Measurements from ENCODE around the gene CDK10.
"Not testable (repeated sequence)": the region's sequence is repeated elsewhere in the genome, so short reads cannot be mapped to it uniquely, and the experiment has no call there.

Gene CDK10

DNA sequence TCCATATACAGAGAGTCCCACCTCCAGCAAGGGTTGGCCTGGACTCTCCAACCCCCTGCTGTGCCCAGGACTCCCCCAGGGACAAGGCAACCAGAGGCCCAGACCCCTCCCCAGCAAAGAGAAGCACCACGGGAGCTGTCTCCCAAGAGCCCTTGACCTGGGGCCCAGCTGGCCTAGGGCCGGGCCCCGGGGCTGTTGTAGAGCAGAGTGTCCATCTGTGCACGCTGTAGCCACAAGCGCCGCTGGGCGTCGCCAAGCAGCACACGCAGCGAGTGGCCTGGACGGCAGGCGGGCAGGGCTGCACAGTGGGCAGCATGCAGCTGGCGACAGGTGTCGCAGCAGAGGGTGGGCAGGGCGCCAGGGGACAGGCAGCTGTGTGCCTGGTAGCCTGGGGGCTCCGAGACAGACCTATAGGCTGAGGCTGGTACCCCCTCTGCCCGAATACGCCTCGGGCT lies 10.7 kb downstream of the CDK10 start:
- no peak for FAIRE-seq

- no peak for FAIRE-seq
Measured at GRCh38 chr16:89697616-89698331, 11.3 kb downstream of the CDK10 start.

GRCh38 chr16:89698717-89699116 lies 12.2 kb downstream of the CDK10 start:
- not testable (repeated sequence) for FAIRE-seq

DNA sequence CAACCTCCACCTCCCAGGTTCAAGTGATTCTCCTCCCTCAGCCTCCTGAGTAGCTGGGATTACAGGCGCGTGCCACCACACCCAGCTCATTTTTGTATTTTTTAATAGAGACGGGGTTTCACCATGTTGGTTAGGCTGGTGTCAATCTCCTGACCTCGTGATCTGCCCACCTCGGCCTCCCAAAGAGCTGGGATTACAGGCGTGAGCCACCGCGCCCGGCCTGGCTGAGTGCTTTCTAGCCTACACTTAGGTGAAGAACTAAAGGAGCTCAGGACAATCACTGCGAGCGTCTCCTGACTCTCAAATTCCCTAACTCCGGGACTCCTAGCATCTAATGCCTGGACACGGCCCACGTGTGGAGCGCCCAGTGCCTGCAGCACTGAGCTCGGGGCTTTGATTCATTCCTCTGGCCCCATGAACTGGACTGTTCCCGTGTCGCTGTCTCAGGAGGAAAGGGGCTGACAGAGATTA lies 13.2 kb downstream of the CDK10 start:
- not testable (repeated sequence) for FAIRE-seq

DNA sequence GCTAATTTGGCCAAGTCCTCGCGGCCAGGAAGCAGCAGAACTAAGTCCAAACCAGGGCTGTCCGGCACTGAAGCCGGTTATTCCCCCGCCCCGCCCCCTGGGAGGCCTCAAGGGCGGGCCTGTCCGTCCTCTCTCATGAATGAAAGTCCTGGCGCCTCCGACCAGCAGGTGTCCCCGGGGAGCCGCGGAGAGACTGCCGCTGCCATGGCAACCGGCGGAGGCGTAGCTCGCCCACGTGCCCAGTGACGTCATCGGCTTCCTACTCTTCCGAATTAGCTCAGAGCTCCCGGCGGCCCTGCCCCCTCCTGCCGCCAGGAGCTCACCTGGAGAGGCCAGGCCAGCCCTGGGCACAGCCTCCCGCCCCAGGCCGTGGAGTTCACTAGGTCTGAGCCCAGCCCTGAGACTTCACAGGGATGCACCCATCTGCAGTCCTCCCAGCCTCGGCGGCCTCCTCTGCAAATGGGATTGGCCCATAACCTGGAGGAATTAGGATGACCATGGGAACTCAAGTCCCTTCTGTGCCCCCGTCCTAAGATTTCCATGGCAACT lies 13.7 kb downstream of the CDK10 start:
- FAIRE-seq: peak; percentile 81

GRCh38 chr16:89700649-89701424 lies 14.3 kb downstream of the CDK10 start:
- no peak for FAIRE-seq

- peak; percentile 20 for FAIRE-seq
Measured at GRCh38 chr16:89701425-89702406, 15.2 kb downstream of the CDK10 start, which contains the start of gene SPATA2L. SPATA2L (minus strand) TSS chr16:89701705; CDS start chr16:89701232, 473 bp downstream.

GRCh38 chr16:89704281-89704680 lies 17.8 kb downstream of the CDK10 start:
- FAIRE-seq: no peak

DNA sequence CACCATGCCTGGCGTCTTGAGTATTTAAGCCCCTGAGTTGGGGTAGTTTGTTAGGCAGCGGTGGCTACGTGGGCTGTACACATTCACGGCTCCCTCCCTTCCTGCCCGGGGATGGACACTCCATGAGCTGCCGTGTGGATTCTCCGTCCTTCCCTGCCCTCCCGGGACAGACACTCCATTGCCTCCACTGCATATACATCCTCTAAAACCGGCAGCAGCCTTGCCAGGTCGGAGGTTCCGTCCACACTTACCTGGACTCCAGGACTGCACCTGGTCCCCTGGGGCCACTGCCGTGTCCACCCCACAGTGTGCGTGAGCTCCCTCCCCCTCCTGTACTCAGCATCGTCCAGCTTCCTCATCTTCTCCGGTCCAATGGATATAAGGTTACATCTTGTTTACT lies 18.5 kb downstream of the CDK10 start:
- FAIRE-seq: no peak

DNA sequence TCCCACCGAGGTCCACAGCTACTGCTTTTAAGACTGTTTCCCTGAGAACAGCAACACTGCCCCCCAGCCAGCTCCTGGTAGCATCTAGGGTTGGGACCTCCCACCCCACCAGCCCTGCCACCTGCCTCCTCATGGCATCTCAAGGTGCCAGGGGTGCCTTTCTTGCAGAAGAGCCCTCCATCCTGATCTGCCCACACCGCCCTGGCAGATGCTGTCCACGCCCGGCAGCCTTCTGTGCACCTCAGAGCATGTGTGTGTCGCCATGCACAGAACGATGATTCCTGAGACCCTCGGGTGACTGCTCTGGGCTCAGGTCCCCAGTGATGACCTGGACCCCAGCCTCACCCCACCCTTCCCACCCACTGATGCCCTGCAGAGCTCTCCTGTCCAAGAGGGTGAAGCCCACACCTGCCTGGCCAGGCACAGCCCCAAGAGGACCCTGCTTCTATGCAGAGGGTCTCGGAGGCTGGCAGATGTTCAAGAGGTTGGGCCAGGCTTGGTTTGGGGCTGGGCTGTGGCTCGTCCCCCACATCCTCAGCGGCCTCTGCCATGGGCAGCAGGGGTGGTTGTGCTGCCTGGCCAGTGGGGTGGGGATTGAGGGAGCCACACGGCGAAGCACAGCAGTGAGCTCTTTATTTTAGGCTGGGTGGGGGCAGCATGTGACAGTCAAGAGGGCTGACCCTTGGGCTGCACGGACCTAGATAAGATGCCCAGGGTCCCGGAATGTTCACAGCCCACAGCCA lies 20.2 kb downstream of the CDK10 start:
- FAIRE-seq: no peak

DNA sequence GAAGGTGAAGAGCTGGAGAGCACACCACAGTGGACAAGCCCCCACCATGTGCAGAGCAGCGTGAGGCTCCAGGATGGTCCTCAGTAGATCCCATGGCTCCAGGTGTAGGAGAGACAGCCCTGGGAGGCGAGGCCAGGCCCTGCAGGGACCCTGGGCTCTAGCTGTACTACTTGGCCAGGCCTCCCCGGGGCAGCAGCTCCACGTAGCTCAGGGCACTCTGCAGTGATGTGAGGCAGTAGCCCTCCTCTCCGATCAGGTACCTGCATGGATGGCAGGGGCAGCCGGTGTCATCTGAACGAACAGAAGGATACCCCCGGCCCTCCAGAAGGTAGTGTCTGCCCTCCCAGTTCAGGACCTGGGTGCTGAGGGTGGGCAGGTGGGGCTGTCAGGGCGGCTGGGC lies 21.2 kb downstream of the CDK10 start:
- no peak for FAIRE-seq

GRCh38 chr16:89708481-89708931 lies 22.0 kb downstream of the CDK10 start:
- FAIRE-seq: no peak

DNA sequence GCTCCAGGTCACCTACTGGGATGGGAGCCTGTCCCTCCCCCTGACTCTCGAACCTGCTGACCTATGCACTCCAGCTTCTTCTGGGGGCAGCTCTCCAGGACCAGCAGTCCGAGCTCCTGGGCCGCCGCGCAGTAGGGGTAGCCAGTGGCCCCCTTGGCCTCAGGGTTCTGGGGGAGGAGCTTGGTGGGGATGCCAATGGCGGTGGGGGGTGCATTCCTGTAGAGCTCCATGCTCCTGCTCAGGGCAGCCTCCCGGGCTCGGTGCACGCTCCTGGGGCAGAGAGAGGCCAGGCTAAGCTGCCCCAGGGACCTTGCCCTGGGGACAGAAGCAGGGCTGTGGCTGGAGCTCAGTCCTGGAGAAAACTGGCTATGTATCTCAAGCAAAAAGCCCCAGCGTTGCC lies 22.7 kb downstream of the CDK10 start:
- FAIRE-seq: no peak

- FAIRE-seq: no peak
Measured at GRCh38 chr16:89709716-89710432, 23.4 kb downstream of the CDK10 start.

- no peak for FAIRE-seq
Measured at GRCh38 chr16:89710709-89711564, 24.4 kb downstream of the CDK10 start.

DNA sequence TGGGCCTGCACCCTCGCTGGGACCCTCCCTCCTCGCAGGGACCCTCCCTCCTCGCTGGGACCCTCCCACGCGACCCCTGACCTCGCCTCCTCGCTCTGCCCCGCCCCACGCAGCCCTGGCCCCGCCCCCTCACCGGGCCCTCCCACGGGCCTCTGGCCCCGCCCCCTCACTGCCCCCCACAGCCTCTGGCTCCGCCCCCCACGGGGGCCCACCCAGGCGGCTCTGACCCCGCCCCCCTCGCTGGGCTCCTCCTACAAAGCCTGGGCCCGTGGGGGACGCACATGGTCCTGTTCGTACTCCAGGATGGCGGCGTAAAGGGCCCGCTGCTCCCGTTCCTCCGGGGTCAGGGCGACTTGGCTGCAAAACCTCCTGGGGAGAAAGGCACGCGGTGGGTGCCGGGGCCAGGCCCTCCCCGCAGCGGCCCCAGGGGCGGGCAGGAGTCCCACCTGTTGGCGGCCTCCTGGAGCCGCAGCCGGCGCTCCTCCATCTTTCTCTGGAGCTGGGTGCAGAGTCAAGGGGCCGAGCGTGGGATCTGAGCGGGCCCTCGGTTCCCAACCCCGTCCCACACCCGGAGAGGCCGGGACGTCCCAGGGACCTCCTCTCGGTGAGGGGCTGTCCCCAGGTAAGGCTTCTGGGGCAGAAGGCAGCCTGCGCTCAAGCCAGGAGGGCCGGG lies 25.2 kb downstream of the CDK10 start:
- no peak for FAIRE-seq

- no peak for FAIRE-seq
Measured at GRCh38 chr16:89712274-89712781, 25.8 kb downstream of the CDK10 start.

DNA sequence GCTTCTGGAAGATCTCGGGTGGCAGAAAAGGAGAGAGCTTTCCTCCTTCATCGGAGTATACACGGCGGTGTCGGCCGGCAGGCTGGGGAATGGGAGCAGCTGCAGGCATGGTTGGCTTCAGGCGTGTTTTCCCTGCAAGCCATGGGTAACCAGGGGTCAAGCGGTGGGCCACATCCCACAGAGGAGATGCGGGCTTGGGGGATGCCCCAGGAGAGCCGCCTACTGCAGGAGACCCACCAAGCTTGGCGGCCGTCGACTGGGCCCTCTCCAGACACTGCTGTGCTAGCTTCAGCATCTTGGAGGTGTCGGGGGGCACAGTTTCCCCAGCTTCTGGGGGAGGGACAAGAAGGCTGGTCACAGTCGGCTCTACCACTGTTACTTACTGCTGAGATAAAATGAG lies 30.0 kb downstream of the CDK10 start:
- no peak for FAIRE-seq
